MCF 10A (cell line): ENCODE measurements around the gene FAM9A. TPM values are rescaled to one million over a fixed set of nuclear protein-coding genes. Genes with fewer than 3 reads are reported as not detected.
"Not testable (repeated sequence)": the region's sequence is repeated elsewhere in the genome, so short reads cannot be mapped to it uniquely, and the experiment has no call there.

ENCODE experiments used
- BruUV-seq: library from RNA; stranded (reverse); fragments of 400-500 nt; replicated peaks from 2 replicates; lab custom pipeline; 2021; lab: Mats Ljungman, UMichigan
- CTCF ChIA-PET: fragments of 300-600 bp; sonication (Branson Sonifier 250); formaldehyde crosslinking; extraction: SDS; loops from one replicate; lab custom pipeline; 2021; ENCODE audit warnings: antibody characterized with exemption, inconsistent platforms; lab: Yijun Ruan, JAX
- POLR2A ChIA-PET: fragments of 300-600, 350-650 bp; sonication (Branson Sonifier 250); formaldehyde crosslinking; extraction: SDS; loops from one replicate; lab custom pipeline; 2020; ENCODE audit warnings: antibody characterized with exemption, inconsistent platforms; lab: Yijun Ruan, JAX
- DNase-seq: peaks from one replicate; pipeline ENCODE4 v3.0.0-alpha.2; 2018; ENCODE audit not compliant: unreplicated experiment
- H3K27ac Mint-ChIP-seq: one replicate; pipeline ENCODE4 v1.8.0; 2022; ENCODE audit warnings: mild to moderate bottlenecking, low read depth, mixed read lengths; ENCODE audit not compliant: unreplicated experiment
- H3K27me3 Mint-ChIP-seq: one replicate; pipeline ENCODE4 v1.8.0; 2022; ENCODE audit warnings: mixed read lengths; ENCODE audit not compliant: insufficient read depth, unreplicated experiment
- H3K36me3 Mint-ChIP-seq: one replicate; pipeline ENCODE4 v1.8.0; 2022; ENCODE audit warnings: mild to moderate bottlenecking, moderate library complexity, mixed read lengths; ENCODE audit not compliant: insufficient read depth, unreplicated experiment
- H3K4me1 Mint-ChIP-seq: one replicate; pipeline ENCODE4 v1.8.0; 2022; ENCODE audit warnings: mixed read lengths; ENCODE audit not compliant: insufficient read depth, unreplicated experiment
- H3K4me3 Mint-ChIP-seq: one replicate; pipeline ENCODE4 v1.8.0; 2022; ENCODE audit warnings: mild to moderate bottlenecking, moderate library complexity, mixed read lengths; ENCODE audit not compliant: unreplicated experiment
- H3K9me3 Mint-ChIP-seq: one replicate; pipeline ENCODE4 v1.8.0; 2022; ENCODE audit warnings: mixed read lengths; ENCODE audit not compliant: unreplicated experiment
- CTCF ChIP-seq: fragments of 200-600 bp; IDR thresholded peaks from one replicate; pipeline ENCODE4 v1.8.0; 2022; ENCODE audit warnings: antibody characterized with exemption, mild to moderate bottlenecking; ENCODE audit not compliant: unreplicated experiment
- intact Hi-C: fragments of 100-400 bp; cut with micrococcal nuclease; formaldehyde crosslinking; loops from 2 replicates; pipeline ENCODE4 v1.14.1; 2022
- total RNA-seq: library from RNA; stranded (reverse); gene quantifications from 2 replicates; pipeline ENCODE4 v1.2.3, GENCODE V29; 2022

The FAM9A gene
- total RNA-seq, 1 experiment from 2014 or later, result not detected

DNA sequence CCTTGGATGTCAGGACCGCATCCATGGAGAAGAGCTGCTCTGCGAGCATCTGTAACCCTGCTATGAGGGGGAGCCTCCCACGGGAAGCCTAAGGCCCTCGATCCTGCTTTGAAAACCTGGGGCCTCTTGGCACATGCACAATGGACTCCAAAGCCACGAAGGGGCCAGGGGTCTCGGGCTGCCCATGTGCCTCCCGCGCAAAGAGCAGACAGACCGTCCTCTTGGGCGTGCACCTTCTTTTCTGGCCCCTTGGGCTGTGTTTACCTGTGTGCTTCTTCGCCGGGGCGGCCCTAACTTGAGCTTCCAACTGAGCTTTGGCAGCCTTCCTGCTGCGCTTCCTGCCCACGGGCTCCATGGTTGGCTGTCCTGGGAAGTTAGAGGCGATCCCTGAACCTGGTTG, 2.5 kb downstream of the FAM9A start:
- CTCF ChIA-PET, H3K4me3 Mint-ChIP-seq, H3K27ac Mint-ChIP-seq, BruUV-seq, POLR2A ChIA-PET, DNase-seq, H3K9me3 Mint-ChIP-seq, H3K4me1 Mint-ChIP-seq, intact Hi-C loops, H3K36me3 Mint-ChIP-seq: not testable (repeated sequence)
- peaks cover 20% of the 10 kb centered on the region for H3K27me3 Mint-ChIP-seq

- BruUV-seq, H3K4me1 Mint-ChIP-seq, H3K27ac Mint-ChIP-seq, CTCF ChIA-PET, intact Hi-C loops, H3K9me3 Mint-ChIP-seq, DNase-seq, H3K4me3 Mint-ChIP-seq, H3K36me3 Mint-ChIP-seq, H3K27me3 Mint-ChIP-seq: not testable (repeated sequence)
- POLR2A ChIA-PET, result interaction anchor here (0.6 kb wide), 1 partner anchor 298 kb away, joined by 3 read pairs; no protein-coding TSS in a partner anchor
Measured at GRCh38 chrX:8787119-8787518, 14.1 kb downstream of the FAM9A start.

- no peaks in the 10 kb centered on the region for H3K27me3 Mint-ChIP-seq
- no peaks in the 10 kb centered on the region for H3K36me3 Mint-ChIP-seq
- H3K27ac Mint-ChIP-seq, result no peak overlapping the region
- no peaks in the 10 kb centered on the region for H3K4me1 Mint-ChIP-seq
- ChIA-PET CTCF (no interaction called here), POLR2A (no interaction called here)
- intact Hi-C loops, result no loop called here
- BruUV-seq, result no TSS peak
- H3K9me3 Mint-ChIP-seq, result no peaks in the 10 kb centered on the region
- no peak overlapping the region for H3K4me3 Mint-ChIP-seq
- DNase-seq, result no peak
- no peak for TF ChIP-seq CTCF
Measured at GRCh38 chrX:8784162-8784561, 17.0 kb downstream of the FAM9A start.

DNA sequence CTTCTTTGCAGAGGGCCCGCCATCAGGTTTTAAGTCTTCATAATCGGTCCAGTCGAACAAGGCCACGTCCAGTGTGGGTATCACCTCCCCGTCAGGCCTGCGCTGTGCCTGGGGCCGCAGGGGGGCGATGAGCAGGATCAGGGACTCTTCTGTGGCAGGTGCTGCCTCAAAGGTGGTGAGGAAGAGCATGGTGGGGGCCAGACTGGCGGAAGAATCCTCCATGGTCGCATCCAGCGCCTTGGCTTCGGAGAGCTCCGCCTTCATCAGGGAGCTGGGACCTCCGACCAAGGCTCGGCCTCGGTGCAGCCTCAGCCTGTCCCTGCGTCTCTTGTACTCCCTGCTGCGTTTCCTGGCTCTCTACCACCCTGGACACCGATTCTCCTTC, 17.5 kb downstream of the FAM9A start:
- Mint-ChIP-seq H3K27me3 (no peaks in the 10 kb centered on the region), H3K27ac (no peak overlapping the region), H3K9me3 (no peaks in the 10 kb centered on the region), H3K4me3 (no peak overlapping the region), H3K36me3 (no peaks in the 10 kb centered on the region), H3K4me1 (no peaks in the 10 kb centered on the region)
- POLR2A ChIA-PET, result no interaction called here
- CTCF ChIA-PET, result no interaction called here
- no TSS peak for BruUV-seq
- intact Hi-C loops, result no loop called here
- no peak for TF ChIP-seq CTCF
- DNase-seq, result no peak

- H3K4me1 Mint-ChIP-seq, result no peaks in the 10 kb centered on the region
- POLR2A ChIA-PET, result no interaction called here
- no peak overlapping the region for H3K27ac Mint-ChIP-seq
- CTCF ChIA-PET, result no interaction called here
- intact Hi-C loops, result no loop called here
- BruUV-seq, result no TSS peak
- no peak overlapping the region for H3K4me3 Mint-ChIP-seq
- no peaks in the 10 kb centered on the region for H3K27me3 Mint-ChIP-seq
- TF ChIP-seq CTCF, result no peak
- DNase-seq, result peak; percentile 35
- H3K36me3 Mint-ChIP-seq, result no peaks in the 10 kb centered on the region
- no peaks in the 10 kb centered on the region for H3K9me3 Mint-ChIP-seq
Measured at GRCh38 chrX:8783097-8783713, 18.0 kb downstream of the FAM9A start.
